Measurements from ENCODE around the gene NXPE1.

NXPE1 gene

GRCh38 chr11:114564831-114565230 lies 5.2 kb upstream of the NXPE1 start:
- no peak for FAIRE-seq
- TF ChIP-seq POU2F2 (IDR thresholded peaks at IDR 0.05; ENCODE audit: low read depth, low read length) = no peak
- no peak for DNase-seq (ENCODE audit: insufficient read length, low spot score)

DNA sequence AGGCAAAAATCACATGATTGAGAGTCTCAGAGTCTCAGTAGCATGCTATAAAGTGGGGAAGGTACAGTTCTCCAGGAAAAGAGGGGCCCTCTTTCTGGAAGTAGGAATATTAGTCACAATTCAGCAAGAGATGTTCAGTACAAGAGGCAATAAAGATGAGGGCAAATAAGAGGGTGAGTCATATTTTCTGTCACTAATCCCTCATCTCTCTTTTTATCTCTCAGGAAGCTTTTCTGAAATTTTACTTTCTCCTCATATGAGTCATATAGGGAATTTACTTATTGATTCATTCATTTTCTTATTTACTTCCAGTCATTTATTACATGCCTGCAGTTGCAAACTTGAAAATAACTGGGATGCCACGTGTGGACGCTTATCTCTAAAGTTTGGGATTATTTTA lies 3.4 kb upstream of the NXPE1 start:
- TF ChIP-seq TAF1 (IDR thresholded peaks at IDR 0.05; ENCODE audit: low read depth, low read length) (no peak), POLR2AphosphoS5 (IDR thresholded peaks at IDR 0.05; ENCODE audit: low read depth, low read length) (no peak), POU2F2 (IDR thresholded peaks at IDR 0.05; ENCODE audit: low read depth, low read length) (no peak), PAX5 (IDR thresholded peaks at IDR 0.05; ENCODE audit: insufficient read depth, low read length, severe bottlenecking) (no peak), SPI1 (IDR thresholded peaks at IDR 0.05; ENCODE audit: low read depth, low read length) (no peak), POLR2A (IDR thresholded peaks at IDR 0.05; ENCODE audit: low read depth, low read length) (no peak)
- no peak for FAIRE-seq

DNA sequence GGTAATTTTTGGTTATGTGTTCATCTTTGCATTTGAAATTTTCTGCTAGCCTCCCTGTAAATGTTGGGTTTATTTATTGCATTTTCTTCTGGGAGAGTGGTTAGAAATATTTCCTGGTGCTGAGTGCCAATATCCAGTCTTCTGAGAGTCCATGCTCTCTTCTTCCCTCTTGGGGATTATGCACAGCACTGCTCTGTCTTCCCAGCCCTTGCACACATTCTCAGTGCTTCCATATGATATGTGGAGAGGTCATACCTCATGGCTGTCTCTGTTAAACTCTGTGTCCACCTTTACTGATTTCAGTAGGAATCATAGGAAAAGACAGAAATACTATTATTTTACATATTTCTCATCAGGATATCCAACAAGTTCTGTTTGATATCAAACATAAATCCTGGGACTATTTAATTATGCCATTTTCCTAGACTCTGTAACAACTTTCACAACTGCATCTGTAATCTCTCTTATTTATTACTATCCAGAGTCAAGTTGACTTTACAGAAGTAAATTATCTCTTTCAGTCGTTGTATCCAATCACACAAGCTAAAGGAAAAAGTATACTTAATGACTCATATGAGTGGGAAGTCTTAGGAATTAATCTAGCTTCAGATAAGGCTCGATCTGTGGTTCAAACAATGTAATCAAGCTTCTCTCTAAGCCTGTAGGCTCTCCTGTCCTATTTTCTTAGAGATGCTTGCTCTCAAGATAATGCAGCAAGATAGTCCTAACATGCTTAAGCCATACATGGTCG lies 2.7 kb upstream of the NXPE1 start:
- TF ChIP-seq PAX5 (IDR thresholded peaks at IDR 0.05; ENCODE audit: insufficient read depth, low read length, severe bottlenecking) = no peak
- no peak for TF ChIP-seq POLR2AphosphoS5 (IDR thresholded peaks at IDR 0.05; ENCODE audit: low read depth, low read length)
- no peak for TF ChIP-seq POLR2A (IDR thresholded peaks at IDR 0.05; ENCODE audit: low read depth, low read length)
- no peak for TF ChIP-seq SPI1 (IDR thresholded peaks at IDR 0.05; ENCODE audit: low read depth, low read length)
- no peak for TF ChIP-seq TAF1 (IDR thresholded peaks at IDR 0.05; ENCODE audit: low read depth, low read length)
- no peak for TF ChIP-seq POU2F2 (IDR thresholded peaks at IDR 0.05; ENCODE audit: low read depth, low read length)
- FAIRE-seq (no peak), DNase-seq (ENCODE audit: insufficient read length, low spot score) (no peak)

More for the DNA sequence above, 3.4 kb upstream of the NXPE1 start:
- no peak for DNase-seq (ENCODE audit: insufficient read length, low spot score)

DNA sequence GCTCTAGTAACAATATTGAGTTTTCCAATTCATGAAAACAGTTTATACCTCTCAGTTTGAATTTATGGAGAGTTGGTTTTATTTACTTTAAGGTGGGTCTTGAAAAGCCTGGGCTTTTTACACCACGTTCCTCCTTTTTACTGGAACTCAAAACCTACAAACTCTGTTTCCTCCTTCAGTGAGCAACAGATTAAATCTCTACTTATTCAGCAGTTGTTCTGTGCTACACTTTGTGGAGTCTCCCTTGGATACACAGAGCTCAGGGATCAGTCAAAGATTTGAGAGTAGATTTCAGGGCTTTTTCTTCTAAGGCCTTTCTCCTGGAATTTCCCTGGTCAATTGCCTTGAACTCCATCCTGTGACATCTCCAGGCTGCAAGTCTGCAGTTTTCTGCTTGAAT lies 3.5 kb downstream of the NXPE1 start:
- FAIRE-seq (no peak), DNase-seq (ENCODE audit: insufficient read length, low spot score) (no peak)
- TF ChIP-seq POU2F2 (IDR thresholded peaks at IDR 0.05; ENCODE audit: low read depth, low read length) = no peak
- TF ChIP-seq POLR2AphosphoS5 (IDR thresholded peaks at IDR 0.05; ENCODE audit: low read depth, low read length) = no peak
- TF ChIP-seq POLR2A (IDR thresholded peaks at IDR 0.05; ENCODE audit: low read depth, low read length) = no peak
- no peak for TF ChIP-seq SPI1 (IDR thresholded peaks at IDR 0.05; ENCODE audit: low read depth, low read length)
- no peak for TF ChIP-seq TAF1 (IDR thresholded peaks at IDR 0.05; ENCODE audit: low read depth, low read length)
- TF ChIP-seq PAX5 (IDR thresholded peaks at IDR 0.05; ENCODE audit: insufficient read depth, low read length, severe bottlenecking) = no peak

DNA sequence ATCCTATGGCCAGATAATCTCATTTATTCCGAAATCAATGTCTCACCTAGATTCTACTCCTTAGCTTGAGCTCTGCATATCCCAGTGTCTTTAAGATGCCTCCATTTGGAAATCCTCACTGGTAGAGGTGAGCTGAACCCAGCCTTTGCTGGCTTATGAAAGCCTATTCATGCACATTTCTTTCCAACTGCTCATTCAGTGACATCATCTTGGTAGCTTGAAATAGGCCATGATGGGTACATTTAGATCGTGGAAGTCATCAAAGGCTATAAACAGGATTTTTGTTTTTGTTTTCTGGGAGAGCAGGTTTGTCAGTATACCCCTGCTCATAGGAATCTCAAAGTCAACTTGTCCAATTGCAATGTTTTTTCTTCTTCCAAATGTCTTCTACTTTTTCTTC lies 6.0 kb downstream of the NXPE1 start:
- DNase-seq (ENCODE audit: insufficient read length, low spot score) (no peak), FAIRE-seq (peak; percentile 5)
- TF ChIP-seq TAF1 (IDR thresholded peaks at IDR 0.05; ENCODE audit: low read depth, low read length) (no peak), POLR2AphosphoS5 (IDR thresholded peaks at IDR 0.05; ENCODE audit: low read depth, low read length) (no peak), PAX5 (IDR thresholded peaks at IDR 0.05; ENCODE audit: insufficient read depth, low read length, severe bottlenecking) (no peak), SPI1 (IDR thresholded peaks at IDR 0.05; ENCODE audit: low read depth, low read length) (no peak), POLR2A (IDR thresholded peaks at IDR 0.05; ENCODE audit: low read depth, low read length) (no peak), POU2F2 (IDR thresholded peaks at IDR 0.05; ENCODE audit: low read depth, low read length) (no peak)

GRCh38 chr11:114551060-114551459 lies 8.6 kb downstream of the NXPE1 start:
- FAIRE-seq (no peak), DNase-seq (ENCODE audit: insufficient read length, low spot score) (no peak)
- TF ChIP-seq POU2F2 (IDR thresholded peaks at IDR 0.05; ENCODE audit: low read depth, low read length) (no peak), POLR2A (IDR thresholded peaks at IDR 0.05; ENCODE audit: low read depth, low read length) (no peak), POLR2AphosphoS5 (IDR thresholded peaks at IDR 0.05; ENCODE audit: low read depth, low read length) (no peak), PAX5 (IDR thresholded peaks at IDR 0.05; ENCODE audit: insufficient read depth, low read length, severe bottlenecking) (no peak)

DNA sequence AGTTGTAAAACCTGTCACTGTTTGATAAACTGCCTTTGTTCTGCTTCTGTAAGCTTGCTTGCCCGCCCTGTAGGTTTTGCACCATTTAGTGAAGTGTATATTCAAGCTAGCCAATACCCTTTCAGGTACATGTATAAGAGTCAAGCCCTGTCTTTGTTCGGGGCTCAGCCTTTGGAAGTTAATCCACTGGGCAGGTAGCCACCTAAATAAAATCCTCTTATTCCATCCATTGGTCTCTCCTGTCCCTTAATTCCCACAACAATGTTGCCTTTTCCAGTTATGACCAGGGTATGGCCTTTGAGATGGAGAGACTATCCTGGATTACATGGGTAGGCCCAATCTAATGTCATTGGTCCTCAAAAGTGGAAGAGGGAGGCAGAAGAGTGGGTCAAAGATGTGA lies 34.0 kb downstream of the NXPE1 start:
- DNase-seq (ENCODE audit: insufficient read length, low spot score) = no peak
- TF ChIP-seq POLR2AphosphoS5 (IDR thresholded peaks at IDR 0.05; ENCODE audit: low read depth, low read length) (no peak), POU2F2 (IDR thresholded peaks at IDR 0.05; ENCODE audit: low read depth, low read length) (no peak)
- no peak for FAIRE-seq

- no peak for DNase-seq (ENCODE audit: insufficient read length, low spot score)
- no peak for FAIRE-seq
- TF ChIP-seq POU2F2 (IDR thresholded peaks at IDR 0.05; ENCODE audit: low read depth, low read length) (no peak), POLR2AphosphoS5 (IDR thresholded peaks at IDR 0.05; ENCODE audit: low read depth, low read length) (no peak), POLR2A (IDR thresholded peaks at IDR 0.05; ENCODE audit: low read depth, low read length) (no peak), TAF1 (IDR thresholded peaks at IDR 0.05; ENCODE audit: low read depth, low read length) (no peak), SPI1 (IDR thresholded peaks at IDR 0.05; ENCODE audit: low read depth, low read length) (no peak), PAX5 (IDR thresholded peaks at IDR 0.05; ENCODE audit: insufficient read depth, low read length, severe bottlenecking) (no peak)
Observed at GRCh38 chr11:114524122-114524521, 35.6 kb downstream of the NXPE1 start.

DNA sequence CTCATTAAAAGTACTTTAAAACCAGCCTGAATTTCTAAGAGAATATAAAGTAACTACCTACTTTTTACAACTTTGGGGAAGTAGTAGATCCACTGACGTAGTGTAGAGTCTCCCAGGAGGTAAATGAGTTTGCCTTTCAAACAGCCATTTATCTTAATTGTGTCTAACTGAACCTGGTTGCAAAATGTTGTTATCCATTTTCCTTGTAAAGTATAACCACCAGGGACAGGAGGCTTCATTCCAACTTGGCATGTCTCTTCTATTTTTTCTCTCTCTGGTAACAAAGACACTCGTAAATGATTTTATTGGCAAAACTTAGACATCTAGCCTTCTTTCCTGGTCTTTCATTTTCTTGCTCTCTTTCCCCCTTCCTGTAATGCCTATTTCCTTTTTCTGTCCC lies 36.9 kb downstream of the NXPE1 start:
- FAIRE-seq (no peak), DNase-seq (ENCODE audit: insufficient read length, low spot score) (no peak)
- TF ChIP-seq POU2F2 (IDR thresholded peaks at IDR 0.05; ENCODE audit: low read depth, low read length) (no peak), SPI1 (IDR thresholded peaks at IDR 0.05; ENCODE audit: low read depth, low read length) (no peak)

DNA sequence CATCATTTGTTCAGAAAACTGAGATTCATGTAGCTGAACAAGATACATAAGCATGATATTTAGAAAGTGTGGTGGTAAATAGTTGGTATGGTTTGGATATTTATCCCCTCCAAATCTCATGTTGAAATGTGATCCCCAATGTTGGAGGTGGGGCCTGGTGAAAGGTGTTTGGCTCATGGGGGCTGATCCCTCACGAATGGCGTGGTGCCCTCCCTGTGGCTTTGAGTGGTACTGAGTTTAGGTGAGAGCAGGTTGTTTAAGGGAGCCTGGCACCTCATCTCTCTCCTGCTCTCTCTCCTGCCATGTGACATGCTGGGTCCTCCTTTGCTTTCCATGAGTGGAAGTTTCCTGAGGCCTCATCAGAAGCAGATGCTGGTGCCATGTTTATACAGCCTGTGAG lies 48.1 kb downstream of the NXPE1 start:
- FAIRE-seq (no peak), DNase-seq (ENCODE audit: insufficient read length, low spot score) (no peak)
- TF ChIP-seq SPI1 (IDR thresholded peaks at IDR 0.05; ENCODE audit: low read depth, low read length) = no peak
- no peak for TF ChIP-seq TAF1 (IDR thresholded peaks at IDR 0.05; ENCODE audit: low read depth, low read length)
- TF ChIP-seq POU2F2 (IDR thresholded peaks at IDR 0.05; ENCODE audit: low read depth, low read length) = no peak
- TF ChIP-seq PAX5 (IDR thresholded peaks at IDR 0.05; ENCODE audit: insufficient read depth, low read length, severe bottlenecking) = no peak
- TF ChIP-seq POLR2AphosphoS5 (IDR thresholded peaks at IDR 0.05; ENCODE audit: low read depth, low read length) = no peak
- TF ChIP-seq POLR2A (IDR thresholded peaks at IDR 0.05; ENCODE audit: low read depth, low read length) = no peak

All from GM12891 (cell line).